HFF-Myc (cell line): ENCODE measurements around the gene ZBTB7A.

Experiments
- DNase-seq: peaks from one replicate; pipeline ENCODE4 v3.0.0-alpha.2; 2011; ENCODE audit warnings: low read depth; ENCODE audit errors: extremely low read depth
- H3K4me3 ChIP-seq: replicated peaks from 2 replicates; pipeline ENCODE4 v1.5.1; 2011; ENCODE audit warnings: low read depth, mild to moderate bottlenecking, control low read depth, low read length
- TF ChIP-seq, protein P1 (sequence below): IDR thresholded peaks from 2 replicates; pipeline ENCODE4 v1.5.1; 2012; ENCODE audit warnings: mild to moderate bottlenecking, low read depth, low read length, control low read depth; ENCODE audit errors: missing control alignments

Gene ZBTB7A

GRCh38 chr19:4087787-4088679 is 21.3 kb upstream of the ZBTB7A start:
- H3K4me3 ChIP-seq: no peak overlapping the region
- TF ChIP-seq, protein P1, sequence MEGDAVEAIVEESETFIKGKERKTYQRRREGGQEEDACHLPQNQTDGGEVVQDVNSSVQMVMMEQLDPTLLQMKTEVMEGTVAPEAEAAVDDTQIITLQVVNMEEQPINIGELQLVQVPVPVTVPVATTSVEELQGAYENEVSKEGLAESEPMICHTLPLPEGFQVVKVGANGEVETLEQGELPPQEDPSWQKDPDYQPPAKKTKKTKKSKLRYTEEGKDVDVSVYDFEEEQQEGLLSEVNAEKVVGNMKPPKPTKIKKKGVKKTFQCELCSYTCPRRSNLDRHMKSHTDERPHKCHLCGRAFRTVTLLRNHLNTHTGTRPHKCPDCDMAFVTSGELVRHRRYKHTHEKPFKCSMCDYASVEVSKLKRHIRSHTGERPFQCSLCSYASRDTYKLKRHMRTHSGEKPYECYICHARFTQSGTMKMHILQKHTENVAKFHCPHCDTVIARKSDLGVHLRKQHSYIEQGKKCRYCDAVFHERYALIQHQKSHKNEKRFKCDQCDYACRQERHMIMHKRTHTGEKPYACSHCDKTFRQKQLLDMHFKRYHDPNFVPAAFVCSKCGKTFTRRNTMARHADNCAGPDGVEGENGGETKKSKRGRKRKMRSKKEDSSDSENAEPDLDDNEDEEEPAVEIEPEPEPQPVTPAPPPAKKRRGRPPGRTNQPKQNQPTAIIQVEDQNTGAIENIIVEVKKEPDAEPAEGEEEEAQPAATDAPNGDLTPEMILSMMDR: no peak
- no peak for DNase-seq

DNA sequence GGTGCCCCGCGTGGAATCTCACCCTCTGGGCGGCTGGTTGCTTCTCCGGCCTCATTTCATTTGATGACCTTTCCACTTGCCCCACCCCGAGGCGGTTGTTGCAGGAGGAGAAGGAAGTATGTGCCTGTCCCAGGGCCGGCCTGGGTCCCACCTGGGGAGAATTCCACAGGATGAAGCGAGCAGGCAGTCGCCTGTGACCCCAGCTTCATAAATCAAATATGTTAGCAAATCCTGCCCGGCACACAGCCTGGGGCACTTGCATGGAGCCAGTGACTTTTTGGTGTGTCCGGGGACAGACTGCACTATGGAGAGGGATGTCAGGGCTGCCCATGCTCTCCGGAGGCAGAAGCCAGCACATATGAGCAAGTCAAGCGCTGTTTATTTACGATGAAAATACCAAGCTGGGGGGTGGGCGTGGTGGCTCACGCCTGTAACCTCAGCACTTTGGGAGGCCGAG is 19.7 kb upstream of the ZBTB7A start:
- TF ChIP-seq, protein P1: no peak
- no peak for DNase-seq
- no peak overlapping the region for H3K4me3 ChIP-seq

DNA sequence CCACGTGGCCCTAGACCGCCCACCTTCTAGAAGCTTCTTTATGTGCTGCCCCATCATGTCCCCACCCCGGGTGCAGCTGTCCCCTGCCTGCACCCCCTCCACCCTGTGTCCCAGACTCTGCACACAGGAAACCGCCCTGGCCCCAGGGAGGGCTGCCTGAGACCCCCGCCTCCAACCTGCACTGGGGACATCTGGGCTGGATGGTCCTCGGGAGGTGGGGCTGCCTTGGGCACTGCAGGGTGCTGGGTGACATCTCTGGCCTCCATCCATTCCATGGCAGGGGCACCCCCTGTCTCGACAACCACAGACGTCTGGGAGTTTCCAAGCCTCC is 17.8 kb upstream of the ZBTB7A start:
- no peak overlapping the region for H3K4me3 ChIP-seq
- no peak for DNase-seq
- TF ChIP-seq, protein P1: no peak

DNA sequence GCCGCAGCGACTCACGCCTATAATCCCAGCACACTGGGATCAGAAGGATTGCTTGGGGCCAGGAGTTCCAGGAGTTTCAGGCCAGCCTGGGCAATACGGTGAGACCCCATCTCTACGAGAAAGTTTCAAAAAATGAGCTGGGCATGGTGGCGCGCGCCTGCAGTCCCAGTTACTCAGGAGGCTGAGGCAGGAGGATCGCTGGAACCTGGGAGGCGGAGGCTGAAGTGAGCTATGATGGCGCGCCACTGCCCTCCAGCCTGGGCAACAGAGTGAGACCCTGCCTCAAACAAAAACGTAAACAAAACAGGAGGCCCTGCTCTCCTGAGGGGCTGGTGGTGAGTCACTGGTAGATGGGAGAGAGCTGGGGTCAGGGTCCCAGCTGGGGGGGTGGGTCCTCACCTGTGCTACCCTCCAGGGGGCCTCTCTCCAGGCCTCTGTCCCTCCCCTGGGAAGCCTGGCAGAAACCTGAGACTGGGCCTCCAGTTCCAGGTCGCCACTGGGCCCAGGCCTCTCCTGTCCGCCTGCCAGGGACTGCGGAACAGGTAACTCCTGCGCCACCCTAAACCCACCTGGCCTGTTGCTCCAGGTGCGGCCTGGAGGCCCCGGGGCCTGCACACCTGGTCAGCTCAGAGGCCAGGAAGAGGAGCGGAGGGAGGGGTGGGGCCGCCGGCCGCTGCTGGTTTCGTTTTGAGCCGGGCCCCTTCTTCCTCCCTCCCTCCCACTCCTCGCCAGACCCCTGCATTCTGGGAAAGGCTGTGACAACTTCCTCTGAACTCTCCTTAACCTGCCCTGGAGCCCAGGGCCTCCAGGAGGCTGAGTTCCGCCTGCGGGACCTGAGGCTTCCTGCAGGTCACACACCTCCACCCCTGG is 17.2 kb upstream of the ZBTB7A start:
- no peak overlapping the region for H3K4me3 ChIP-seq
- TF ChIP-seq, protein P1: no peak
- no peak for DNase-seq

DNA sequence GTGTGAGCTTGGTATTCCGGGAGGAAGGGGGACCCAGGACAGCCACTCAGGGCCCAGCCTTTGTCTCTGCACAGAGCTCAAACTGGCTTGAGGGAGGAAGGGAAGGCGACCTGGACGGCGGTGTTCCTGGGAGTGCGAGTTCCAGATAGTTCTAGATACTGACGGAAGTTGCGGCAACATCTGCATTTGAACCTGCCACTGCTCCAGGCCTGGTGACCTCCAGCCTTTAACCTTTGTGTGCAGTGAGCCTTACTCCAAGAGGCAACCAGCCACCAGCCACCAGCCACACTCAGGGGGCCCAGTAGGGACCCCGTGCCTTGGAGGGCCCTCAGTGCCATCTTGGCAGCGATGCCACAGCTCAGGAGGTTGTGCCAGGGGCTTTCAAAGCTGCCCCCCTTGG is 15.5 kb upstream of the ZBTB7A start:
- H3K4me3 ChIP-seq: no peak overlapping the region
- TF ChIP-seq, protein P1: no peak
- no peak for DNase-seq

- H3K4me3 ChIP-seq: no peak overlapping the region
- TF ChIP-seq, protein P1: no peak
- no peak for DNase-seq
Observed at GRCh38 chr19:4081441-4082129, 14.9 kb upstream of the ZBTB7A start.
